Epithelial cell of proximal tubule (primary cell): ENCODE data around the gene TADA2A. TPM values are rescaled to one million over a fixed set of nuclear protein-coding genes. Genes with fewer than 3 reads are reported as not detected.

Source experiments
- DNase-seq: peaks from one replicate; pipeline ENCODE4 v3.0.0-alpha.2; 2011; ENCODE audit warnings: low read depth
- H3K4me3 ChIP-seq: 2 replicates; pipeline ENCODE4 v1.5.1; 2011; ENCODE audit warnings: low read depth, mild to moderate bottlenecking, low read length
- CTCF ChIP-seq: conservative IDR thresholded peaks from 2 replicates; pipeline ENCODE4 v1.5.1; 2012; ENCODE audit warnings: low read depth, mild to moderate bottlenecking, low read length
- total RNA-seq: library from RNA; depleted of rRNA; stranded (reverse); fragments of >200 nt; gene quantifications from 2 replicates; pipeline ENCODE4 v1.2.3, GENCODE V29; 2015

The TADA2A gene
- total RNA-seq, 1 donor from 2014 or later = 10.4 TPM

DNA sequence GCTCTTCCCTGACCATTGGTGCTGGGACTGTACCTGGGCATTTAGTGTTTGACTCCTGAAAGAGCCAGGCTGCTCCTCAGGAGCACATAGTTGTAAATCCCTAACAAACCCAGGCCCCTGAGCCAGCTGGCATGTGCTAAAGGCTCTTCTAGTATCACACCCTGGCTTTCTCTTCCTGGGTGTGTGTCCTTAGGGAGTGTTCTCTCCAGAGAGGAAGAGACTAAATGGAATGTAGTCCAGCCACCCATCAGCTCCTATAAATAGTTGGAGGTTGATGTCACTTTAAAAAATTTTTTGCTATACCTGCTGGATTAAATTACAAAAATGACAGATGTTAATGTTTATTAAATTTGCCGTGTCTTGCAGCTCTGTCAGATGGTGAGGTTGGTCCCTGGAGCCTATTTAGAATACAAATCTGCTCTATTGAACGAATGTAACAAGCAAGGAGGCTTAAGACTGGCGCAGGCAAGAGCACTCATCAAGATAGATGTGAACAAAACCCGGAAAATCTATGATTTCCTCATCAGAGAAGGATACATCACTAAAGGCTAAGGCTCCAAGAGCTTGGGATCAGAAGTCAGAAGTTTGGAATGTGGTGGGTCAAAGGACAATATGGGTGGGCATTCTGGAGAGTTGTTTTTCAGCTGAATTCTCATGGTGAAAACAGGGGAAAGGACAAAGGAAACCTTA, 69.9 kb downstream of the TADA2A start:
- TF ChIP-seq CTCF = no peak
- no peak overlapping the region for H3K4me3 ChIP-seq
- no peak for DNase-seq

GRCh38 chr17:37478187-37478586, 71.5 kb downstream of the TADA2A start:
- H3K4me3 ChIP-seq = no peak overlapping the region
- no peak for DNase-seq
- no peak for TF ChIP-seq CTCF

DNA sequence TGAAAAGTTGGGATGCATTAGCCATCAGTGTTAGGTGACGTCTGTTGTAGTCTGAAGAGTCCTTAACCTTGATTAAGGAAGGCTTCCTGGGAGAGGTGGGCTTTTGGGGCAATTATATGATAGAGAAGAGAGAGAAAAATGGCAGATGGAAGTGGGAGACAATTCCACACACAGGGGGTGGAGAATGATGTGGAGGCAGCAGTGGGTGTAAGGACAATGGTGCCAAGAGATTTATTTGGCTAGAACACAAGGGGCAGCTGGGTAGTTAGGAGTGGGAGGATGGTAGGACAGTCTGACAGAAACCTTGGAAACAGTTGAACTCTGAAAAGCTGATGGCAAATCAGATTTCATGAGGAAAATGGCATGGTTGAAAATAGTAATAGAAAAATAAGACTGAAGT, 72.3 kb downstream of the TADA2A start:
- DNase-seq = no peak
- no peak for TF ChIP-seq CTCF
- no peak overlapping the region for H3K4me3 ChIP-seq

DNA sequence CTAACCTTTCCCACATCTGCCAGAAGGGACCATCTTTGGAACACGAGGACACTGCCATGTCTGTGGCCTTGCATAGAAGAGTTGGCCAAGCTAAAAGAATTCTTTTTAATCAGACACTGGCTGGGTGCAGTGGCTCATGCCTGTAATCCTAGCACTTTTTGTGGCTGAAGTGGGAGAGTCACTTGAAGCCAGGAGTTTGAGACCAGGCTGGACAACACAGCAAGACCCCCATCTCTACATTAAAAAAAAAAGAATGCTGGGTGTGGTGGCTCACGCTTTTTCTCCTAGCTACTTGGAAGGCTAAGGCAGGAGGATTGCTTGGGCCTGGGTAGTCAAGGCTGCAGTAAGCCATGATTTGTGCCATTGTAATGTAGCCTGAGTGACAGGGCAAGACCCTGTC, 73.7 kb downstream of the TADA2A start:
- TF ChIP-seq CTCF = no peak
- H3K4me3 ChIP-seq = no peak overlapping the region
- DNase-seq = no peak

- DNase-seq = no peak
- TF ChIP-seq CTCF = no peak
- no peak overlapping the region for H3K4me3 ChIP-seq
These were observed 74.4 kb downstream of the TADA2A start for GRCh38 chr17:37481001-37481665.

GRCh38 chr17:37483311-37484039, 76.8 kb downstream of the TADA2A start:
- no peak overlapping the region for H3K4me3 ChIP-seq
- no peak for DNase-seq
- no peak for TF ChIP-seq CTCF
